ENCODE results near the gene SNAI3. TPM values are rescaled to one million over a fixed set of nuclear protein-coding genes. Genes with fewer than 3 reads are reported as not detected.

The SNAI3 gene
- total and polyA plus RNA-seq, 2 donors (not counting 1 experiment from before 2014, with no cell fraction given): 6.5 to 8.8 TPM

- H3K27ac Mint-ChIP-seq: no peak overlapping the region
- no peaks in the 10 kb centered on the region for H3K27me3 ChIP-seq (replicated peaks in 1 of 4; ENCODE audit: control extremely low read depth in 1 of 4, control insufficient read depth in 3 of 4, insufficient read depth in 4 of 4, low read length in 3 of 4)
- intact Hi-C loops (cut with micrococcal nuclease): loop anchor here (5.0 to 10.0 kb wide), 2 partner anchors 155 to 178 kb away; partner anchors contain the start of genes PIEZO1 and ZFPM1
- H3K4me3 Mint-ChIP-seq: no peak overlapping the region
- H3K9me3 Mint-ChIP-seq (ENCODE audit: insufficient read depth): no peaks in the 10 kb centered on the region
- H3K36me3 ChIP-seq (replicated peaks in 1 of 2; ENCODE audit: control extremely low read depth in 1 of 2, control insufficient read depth in 1 of 2, extremely low read depth in 1 of 2, insufficient read depth in 2 of 2, low read length in 1 of 2): peaks cover 0 to 61% of the 10 kb centered on the region in 2 experiments
- ChIA-PET CTCF (no interaction called here), POLR2A (interaction anchor here (0.6 kb wide), 2 partner anchors 49 to 175 kb away, joined by 5 to 7 read pairs; no protein-coding TSS in a partner anchor)
- peaks cover 17% of the 10 kb centered on the region for H3K4me1 Mint-ChIP-seq
- DNase-seq: no peak
- no peak overlapping the region for H3K27ac ChIP-seq (ENCODE audit: low read length in 2 of 2)
- no peaks in the 10 kb centered on the region for H3K79me2 ChIP-seq (ENCODE audit: control insufficient read depth, insufficient read depth, low read length)
- peaks cover under 1% of the 10 kb centered on the region for H4K20me1 ChIP-seq (ENCODE audit: control insufficient read depth, insufficient read depth, low read length, poor library complexity, severe bottlenecking)
- no peak overlapping the region for H3K9ac ChIP-seq (ENCODE audit: low read length)
- H3K4me1 ChIP-seq (ENCODE audit: control insufficient read depth in 2 of 2, insufficient read depth in 2 of 2, low read length in 2 of 2): peaks cover 9 to 20% of the 10 kb centered on the region in 2 donors
- no peak overlapping the region for H2AFZ ChIP-seq (ENCODE audit: insufficient read depth, low read depth, low read length, poor library complexity, severe bottlenecking)
- 94% methylated on average over 8 of the region's 9 CpGs for WGBS (ENCODE audit: insufficient coverage)
- H3K4me3 ChIP-seq (ENCODE audit: control extremely low read depth in 1 of 5, extremely low read depth in 1 of 5, insufficient read depth in 1 of 5, low read depth in 2 of 5, low read length in 4 of 5): no peak overlapping the region
- no peaks in the 10 kb centered on the region for H3K27me3 Mint-ChIP-seq
- no peak for ATAC-seq (ENCODE audit: low read depth)
- no peak for TF ChIP-seq CTCF (IDR thresholded peaks at IDR 0.05)
- TF ChIP-seq EZH2 (IDR thresholded peaks at IDR 0.05; ENCODE audit: borderline replicate concordance, insufficient read depth, low read depth, low read length, poor library complexity, severe bottlenecking): no peak
- no peaks in the 10 kb centered on the region for H3K9me3 ChIP-seq (ENCODE audit: control extremely low read depth in 1 of 3, control insufficient read depth in 2 of 3, insufficient read depth in 1 of 3, low read length in 2 of 3)
- H3K4me2 ChIP-seq (replicated peaks; ENCODE audit: low read depth, low read length, poor library complexity, severe bottlenecking): no peak overlapping the region
Measured at GRCh38 chr16:88629835-88630234, 56.5 kb downstream of the SNAI3 start.

- Histone ChIP-seq H3K36me3 (replicated peaks in 1 of 2; ENCODE audit: control extremely low read depth in 1 of 2, control insufficient read depth in 1 of 2, extremely low read depth in 1 of 2, insufficient read depth in 2 of 2, low read length in 1 of 2) (peaks cover 0 to 74% of the 10 kb centered on the region in 2 experiments), H3K27me3 (replicated peaks in 1 of 4; ENCODE audit: control extremely low read depth in 1 of 4, control insufficient read depth in 3 of 4, insufficient read depth in 4 of 4, low read length in 3 of 4) (no peaks in the 10 kb centered on the region), H3K79me2 (ENCODE audit: control insufficient read depth, insufficient read depth, low read length) (no peaks in the 10 kb centered on the region), H3K27ac (ENCODE audit: low read length in 2 of 2) (no peak overlapping the region), H3K4me3 (ENCODE audit: control extremely low read depth in 1 of 5, extremely low read depth in 1 of 5, insufficient read depth in 1 of 5, low read depth in 2 of 5, low read length in 4 of 5) (no peak overlapping the region), H2AFZ (ENCODE audit: insufficient read depth, low read depth, low read length, poor library complexity, severe bottlenecking) (no peak overlapping the region), H3K9ac (ENCODE audit: low read length) (no peak overlapping the region), H3K4me1 (ENCODE audit: control insufficient read depth in 2 of 2, insufficient read depth in 2 of 2, low read length in 2 of 2) (peaks cover 5 to 7% of the 10 kb centered on the region in 2 donors), H4K20me1 (ENCODE audit: control insufficient read depth, insufficient read depth, low read length, poor library complexity, severe bottlenecking) (peaks cover 8% of the 10 kb centered on the region), H3K9me3 (ENCODE audit: control extremely low read depth in 1 of 3, control insufficient read depth in 2 of 3, insufficient read depth in 1 of 3, low read length in 2 of 3) (no peaks in the 10 kb centered on the region), H3K4me2 (replicated peaks; ENCODE audit: low read depth, low read length, poor library complexity, severe bottlenecking) (no peak overlapping the region)
- Mint-ChIP-seq H3K4me3 (no peak overlapping the region), H3K4me1 (peaks cover 9% of the 10 kb centered on the region), H3K9me3 (ENCODE audit: insufficient read depth) (no peaks in the 10 kb centered on the region), H3K27me3 (no peaks in the 10 kb centered on the region), H3K27ac (no peak overlapping the region)
- peak; percentile 34 for DNase-seq
- TF ChIP-seq EZH2 (IDR thresholded peaks at IDR 0.05; ENCODE audit: borderline replicate concordance, insufficient read depth, low read depth, low read length, poor library complexity, severe bottlenecking) (no peak), CTCF (IDR thresholded peaks at IDR 0.05) (no peak)
- ChIA-PET CTCF (no interaction called here), POLR2A (no interaction called here)
- WGBS (ENCODE audit: insufficient coverage): 90% methylated on average over 12 of the region's 12 CpGs
- intact Hi-C loops (cut with micrococcal nuclease): no loop called here
- no peak for ATAC-seq (ENCODE audit: low read depth)
Measured at GRCh38 chr16:88628512-88628974, 57.8 kb downstream of the SNAI3 start.

Other genes with a start within 250 kb of the SNAI3 start
- 32.2 and 34.6 TPM in 2 replicates for gene ZFPM1, start 233.2 kb downstream of the SNAI3 start, total RNA-seq
- gene ZFPM1, start 233.2 kb downstream of the SNAI3 start, polyA plus RNA-seq: 2.3 and 4.3 TPM in 2 replicates
- 74.2 and 84.1 TPM in 2 replicates for gene ZC3H18, start 116.1 kb downstream of the SNAI3 start, total RNA-seq
- 40.4 and 63.5 TPM in 2 replicates for gene ZC3H18, start 116.1 kb downstream of the SNAI3 start, polyA plus RNA-seq
- gene IL17C, start 47.9 kb downstream of the SNAI3 start, total RNA-seq: 1.4 and 1.5 TPM in 2 replicates
- gene IL17C, start 47.9 kb downstream of the SNAI3 start, polyA plus RNA-seq: 1.3 and 3.5 TPM in 2 replicates
- gene CYBA, start 35.5 kb downstream of the SNAI3 start, total RNA-seq: 698 and 701 TPM in 2 replicates
- 1,091 and 1,336 TPM in 2 replicates for gene CYBA, start 35.5 kb downstream of the SNAI3 start, polyA plus RNA-seq
- 84.5 and 95.4 TPM in 2 replicates for gene MVD, start 23.4 kb downstream of the SNAI3 start, total RNA-seq
- gene MVD, start 23.4 kb downstream of the SNAI3 start, polyA plus RNA-seq: 40.9 and 49.4 TPM in 2 replicates
- gene RNF166, start 19.9 kb upstream of the SNAI3 start, total RNA-seq: 64.1 and 75.8 TPM in 2 replicates
- gene RNF166, start 19.9 kb upstream of the SNAI3 start, polyA plus RNA-seq: 65.0 and 94.1 TPM in 2 replicates
- 18.4 and 19.3 TPM in 2 replicates for gene CTU2, start 20.0 kb upstream of the SNAI3 start, total RNA-seq
- gene CTU2, start 20.0 kb upstream of the SNAI3 start, polyA plus RNA-seq: 17.3 and 23.7 TPM in 2 replicates
- gene PIEZO1, start 98.7 kb upstream of the SNAI3 start, total RNA-seq: 108 and 118 TPM in 2 replicates
- gene PIEZO1, start 98.7 kb upstream of the SNAI3 start, polyA plus RNA-seq: 331 and 354 TPM in 2 replicates
- gene CDT1, start 117.3 kb upstream of the SNAI3 start, total RNA-seq: 0.27 and 1.3 TPM in 2 replicates
- gene CDT1, start 117.3 kb upstream of the SNAI3 start, polyA plus RNA-seq: 0.36 and 0.48 TPM in 2 replicates
- 111 and 124 TPM in 2 replicates for gene APRT, start 125.4 kb upstream of the SNAI3 start, total RNA-seq
- gene APRT, start 125.4 kb upstream of the SNAI3 start, polyA plus RNA-seq: 121 and 161 TPM in 2 replicates
- 68.4 and 81.3 TPM in 2 replicates for gene GALNS, start 170.4 kb upstream of the SNAI3 start, total RNA-seq
- 45.5 and 62.1 TPM in 2 replicates for gene GALNS, start 170.4 kb upstream of the SNAI3 start, polyA plus RNA-seq
- gene TRAPPC2L, start 170.6 kb upstream of the SNAI3 start, total RNA-seq: 55.5 and 65.1 TPM in 2 replicates
- gene TRAPPC2L, start 170.6 kb upstream of the SNAI3 start, polyA plus RNA-seq: 29.7 and 33.5 TPM in 2 replicates
- gene PABPN1L, start 180.2 kb upstream of the SNAI3 start, total RNA-seq: 0.68 and 0.84 TPM in 2 replicates
- gene PABPN1L, start 180.2 kb upstream of the SNAI3 start, polyA plus RNA-seq: 0.21 and 0.84 TPM in 2 replicates

All from B cell (primary cell).